GM12878 (cell line): ENCODE measurements around the gene ING5. TPM values are rescaled to one million over a fixed set of nuclear protein-coding genes. Genes with fewer than 3 reads are reported as not detected.

Experiments
- ATAC-seq: fragments of 200-7000 bp; cut with Tn5 transposase; 3 replicates; pipeline ENCODE4 v1.9.1; 2020; ENCODE audit warnings: mild to moderate bottlenecking, moderate library complexity
- BruUV-seq: library from RNA; stranded (reverse); fragments of 400-500 nt; replicated peaks from 2 replicates; lab custom pipeline; 2021; lab: Mats Ljungman, UMichigan
- CTCF ChIA-PET: fragments of 300-600 bp; sonication (Branson Sonifier 250); formaldehyde crosslinking; extraction: SDS; loops from one replicate; lab custom pipeline; 2021; ENCODE audit warnings: inconsistent platforms; lab: Yijun Ruan, JAX
- POLR2A ChIA-PET: fragments of 350-600 bp; formaldehyde crosslinking; extraction: SDS; loops from one replicate; lab custom pipeline; 2021; ENCODE audit warnings: inconsistent platforms; lab: Charles Lee
- RAD21 ChIA-PET: fragments of 300-600 bp; sonication (Branson Sonifier 250); formaldehyde crosslinking; loops from one replicate; lab custom pipeline; 2023; ENCODE audit warnings: antibody characterized with exemption; ENCODE audit not compliant: unreplicated experiment; lab: Charles Lee
- SMC1A ChIA-PET: fragments of 300-600 bp; sonication (Branson Sonifier 250); formaldehyde crosslinking; loops from one replicate; lab custom pipeline; 2023; ENCODE audit not compliant: unreplicated experiment, uncharacterized antibody; lab: Charles Lee
- DNase-seq: peaks from one replicate; pipeline ENCODE4 v3.0.0-alpha.2; 2011; ENCODE audit warnings: low read depth, low spot score
- FAIRE-seq: peaks from 3 replicates; lab custom pipeline; 2011; peaks lifted over from hg19 to GRCh38; lab: Jason Lieb, UNC
- H2AFZ ChIP-seq: 2 replicates; pipeline ENCODE4 v1.6.0; 2011; ENCODE audit warnings: low read depth, low read length, control low read depth; ENCODE audit not compliant: control insufficient read depth
- H3K27ac ChIP-seq: 2 replicates; pipeline ENCODE4 v1.5.1; 2011; ENCODE audit warnings: control low read depth; ENCODE audit not compliant: control insufficient read depth, insufficient read depth
- H3K27me3 ChIP-seq, 2 experiments: replicated peaks in 1 of 2; 2 replicates each; pipeline versions ENCODE4 v1.6.0 to v1.6.1; 2011; ENCODE audit warnings: low read length in 1 of 2; ENCODE audit not compliant: control insufficient read depth in 2 of 2, insufficient read depth in 2 of 2
- H3K36me3 ChIP-seq, 2 experiments: 2 replicates each; pipeline ENCODE4 v1.5.1; 2011; ENCODE audit warnings: low read length in 1 of 2; ENCODE audit not compliant: control insufficient read depth in 2 of 2, insufficient read depth in 2 of 2
- H3K4me1 ChIP-seq: 2 replicates; pipeline ENCODE4 v1.6.1; 2011; ENCODE audit warnings: mild to moderate bottlenecking, low read length, moderate library complexity, mixed read lengths; ENCODE audit not compliant: control insufficient read depth, insufficient read depth
- H3K4me2 ChIP-seq: 2 replicates; pipeline ENCODE4 v1.6.0; 2011; ENCODE audit warnings: control low read depth; ENCODE audit not compliant: control insufficient read depth, insufficient read depth
- H3K4me3 ChIP-seq: fragments of 200-600 bp; sonication (generic); 2 replicates; pipeline ENCODE4 v1.5.1; 2016
- H3K79me2 ChIP-seq: 2 replicates; pipeline ENCODE4 v1.6.0; 2011; ENCODE audit warnings: low read length; ENCODE audit not compliant: control insufficient read depth, insufficient read depth
- H3K9ac ChIP-seq: 2 replicates; pipeline ENCODE4 v1.8.0; 2011; ENCODE audit warnings: low read length, control low read depth, mixed read lengths; ENCODE audit not compliant: control insufficient read depth, insufficient read depth
- H3K9me3 ChIP-seq: replicated peaks from 3 replicates; pipeline ENCODE4 v1.5.1; 2011; ENCODE audit warnings: mild to moderate bottlenecking, low read length; ENCODE audit not compliant: control insufficient read depth, insufficient read depth
- H4K20me1 ChIP-seq: 2 replicates; pipeline ENCODE4 v1.6.0; 2011; ENCODE audit not compliant: control insufficient read depth, insufficient read depth
- CEBPZ ChIP-seq: fragments of 150-350 bp; IDR thresholded peaks from 2 replicates; pipeline ENCODE4 v1.6.1; 2016; ENCODE audit warnings: low read depth, low read length
- ESRRA ChIP-seq: IDR thresholded peaks from 2 replicates; pipeline ENCODE4 v1.6.1; 2012; ENCODE audit warnings: mild to moderate bottlenecking, low read length, improper control_type of control experiment
- MAX ChIP-seq: IDR thresholded peaks from 2 replicates; pipeline ENCODE4 v1.6.1; 2012; ENCODE audit warnings: low read depth, low read length, improper control_type of control experiment
- MXI1 ChIP-seq: fragments of 150-350 bp; IDR thresholded peaks from 2 replicates; pipeline ENCODE4 v1.6.1; 2011; ENCODE audit warnings: low read depth, mild to moderate bottlenecking, inconsistent platforms, low read length, improper control_type of control experiment
- MYB ChIP-seq: fragments of 150-350 bp; IDR thresholded peaks from 2 replicates; pipeline ENCODE4 v1.6.1; 2014; ENCODE audit warnings: mild to moderate bottlenecking, low read depth, low read length, borderline replicate concordance
- STAT3 ChIP-seq: IDR thresholded peaks from 2 replicates; pipeline ENCODE4 v1.6.1; 2011; ENCODE audit warnings: low read depth, low read length, improper control_type of control experiment
- TARDBP ChIP-seq: IDR thresholded peaks from 2 replicates; pipeline ENCODE4 v1.6.1; 2016; ENCODE audit warnings: borderline replicate concordance
- TCF3 ChIP-seq: IDR thresholded peaks from 2 replicates; pipeline ENCODE4 v1.6.1; 2012; ENCODE audit warnings: low read depth, mild to moderate bottlenecking, low read length, borderline replicate concordance; ENCODE audit not compliant: insufficient read depth
- ZBTB4 ChIP-seq: fragments of 450-650 bp; formaldehyde crosslinking; IDR thresholded peaks from 2 replicates; pipeline ENCODE4 v1.4.0; 2022; ENCODE audit warnings: mild to moderate bottlenecking, moderate library complexity
- ZBTB40 ChIP-seq: fragments of 450-650 bp; IDR thresholded peaks from 2 replicates; pipeline ENCODE4 v1.6.1; 2016; ENCODE audit warnings: mild to moderate bottlenecking, moderate library complexity, borderline replicate concordance
- WGBS: methylation state at CpG from one replicate; pipeline ENCODE4 v1.1.6; 2016; ENCODE audit warnings: low lambda C conversion rate; ENCODE audit not compliant: insufficient replicate concordance, insufficient coverage; ENCODE audit errors: missing lambda C conversion rate; 5-methylcytosine and 5-hydroxymethylcytosine counted together
- in situ Hi-C: fragments of 300-500 bp; cut with MboI; formaldehyde crosslinking; loops from 9 replicates; pipeline ENCODE4 v1.14.3; 2018; ENCODE audit warnings: mixed read lengths
- intact Hi-C: fragments of 100-400 bp; cut with micrococcal nuclease; formaldehyde crosslinking; loops from one replicate; pipeline ENCODE4 v1.14.2; 2022; ENCODE audit not compliant: unreplicated experiment
- polyA plus RNA-seq, 11 experiments: library from polyadenylated mRNA; depleted of rRNA in 4 of 11; unstranded in 6 of 11; stranded (reverse) in 5 of 11; fragments of >200 nt; fragmentation: Nextera tagmentation in 4 of 11; fragmentation: Illumina TruSeq in 1 of 11; extraction: Ambion mirVana in 4 of 11; extraction: Trizol in 1 of 11; gene quantifications; 1 replicate in 1 of 11; 2 replicates in 10 of 11; pipeline versions ENCODE4 v1.2.1 to v1.2.3, GENCODE V29; 2011 to 2016; ENCODE audit warnings: inconsistent platforms in 2 of 11, missing spikeins in 2 of 11, low read depth in 1 of 11
- total RNA-seq, 4 experiments: library from RNA; depleted of rRNA in 3 of 4; stranded (reverse); fragments of >200 nt in 3 of 4; fragmentation: Illumina TruSeq in 1 of 4; extraction: Trizol in 1 of 4; gene quantifications; 2 replicates each; pipeline versions ENCODE4 v1.2.1 to v1.2.3, GENCODE V29; 2013 to 2021

ING5 gene
- total and polyA plus RNA-seq, 10 of the 15 experiments (the other 5 are each of a cell fraction or from before 2014, with no cell fraction given), result 10.0 to 46.1 (median 27.2) TPM

GRCh38 chr2:241657786-241658254 is 44.0 kb upstream of the ING5 start (continued):
- no peak for TF ChIP-seq ZBTB40

GRCh38 chr2:241658296-241658695 is 43.5 kb upstream of the ING5 start:
- no peaks in the 10 kb centered on the region for H3K9me3 ChIP-seq
- no peak overlapping the region for H3K27ac ChIP-seq
- intact Hi-C loops, result no loop called here
- whole genome bisulfite sequencing, result 71% methylated on average over 5 of the region's 5 CpGs
- H3K79me2 ChIP-seq, result no peaks in the 10 kb centered on the region
- no peak for ATAC-seq
- H3K4me1 ChIP-seq, result no peaks in the 10 kb centered on the region
- no peaks in the 10 kb centered on the region for H3K27me3 ChIP-seq
- H3K36me3 ChIP-seq, result peaks cover 12 to 32% of the 10 kb centered on the region in 2 experiments; a peak in 3 of 4 replicates
- in situ Hi-C loops, result loop anchor here (10.0 kb wide), 1 partner anchor 803 kb away; no protein-coding TSS in a partner anchor
- SMC1A ChIA-PET, result interaction anchor here (1.5 to 2.2 kb wide), 2 partner anchors 12 to 16 kb away, joined by 3 to 6 read pairs; no protein-coding TSS in a partner anchor
- no peak overlapping the region for H3K9ac ChIP-seq
- RAD21 ChIA-PET, result interaction anchor here (0.6 kb wide), 1 partner anchor 12 kb away, joined by 3 read pairs; no protein-coding TSS in a partner anchor
- CTCF ChIA-PET, result interaction anchor here (1.3 to 2.1 kb wide), 3 partner anchors 220 to 570 kb away, joined by 3 to 7 read pairs (median 5); no protein-coding TSS in a partner anchor
- POLR2A ChIA-PET, result no interaction called here
- no TSS peak for BruUV-seq
- DNase-seq, result no peak
- H3K4me3 ChIP-seq, result no peak overlapping the region
- H3K4me2 ChIP-seq, result no peak overlapping the region
- no peaks in the 10 kb centered on the region for H4K20me1 ChIP-seq
- H2AFZ ChIP-seq, result no peak overlapping the region
- no peak for FAIRE-seq
- no peak for TF ChIP-seq ZBTB4
- TF ChIP-seq CEBPZ, result no peak
- no peak for TF ChIP-seq ESRRA
- TF ChIP-seq TARDBP, result no peak
- TF ChIP-seq MXI1, result no peak
- TF ChIP-seq STAT3, result no peak
- no peak for TF ChIP-seq MYB
- no peak for TF ChIP-seq TCF3
- no peak for TF ChIP-seq MAX
